Suprapubic skin (tissue), 4 donors: ENCODE measurements around the gene SIN3A.

Experiments used
- CTCF ChIP-seq, 2 donors: fragments of 200-600 bp in 1 of 2; fragments of 450-650 bp in 1 of 2; sonication (generic) in 1 of 2; IDR thresholded peaks; one replicate each; pipeline ENCODE4 v1.5.1; 2016 to 2019; ENCODE audit warnings: antibody characterized with exemption in 2 of 2, mild to moderate bottlenecking in 1 of 2, moderate library complexity in 1 of 2
- POLR2A ChIP-seq, 2 donors: fragments of 450-650 bp; IDR thresholded peaks; one replicate each; pipeline ENCODE4 v1.6.1; 2017; ENCODE audit warnings: antibody characterized with exemption in 2 of 2, mild to moderate bottlenecking in 2 of 2, moderate library complexity in 2 of 2
- POLR2AphosphoS5 ChIP-seq, 3 donors: sonication (generic); formaldehyde crosslinking; IDR thresholded peaks; one replicate each; pipeline ENCODE4 v1.6.1; 2017; ENCODE audit warnings: antibody characterized with exemption in 3 of 3

DNA sequence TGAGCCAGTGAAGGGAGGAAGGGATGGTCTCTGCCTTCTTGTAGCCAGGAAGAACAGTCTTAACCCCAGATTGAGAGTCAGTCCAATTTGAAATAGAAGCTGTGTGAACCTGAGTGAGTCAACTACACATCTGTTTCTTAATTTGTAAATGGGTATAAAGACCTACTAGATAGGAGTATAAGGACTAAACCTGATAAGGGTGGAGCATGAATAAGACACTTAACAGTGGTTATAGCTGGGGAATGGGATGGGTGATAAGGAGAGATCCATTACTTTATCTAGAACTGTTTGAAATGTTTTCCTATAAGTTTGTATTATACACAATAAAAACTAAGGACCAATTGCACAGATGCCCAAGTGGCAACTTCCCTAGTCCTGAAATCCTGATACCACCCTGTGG lies 84.5 kb downstream of the SIN3A start:
- TF ChIP-seq POLR2A (IDR thresholded peaks at IDR 0.05) (no peak), CTCF (IDR thresholded peaks at IDR 0.05) (no peak), POLR2AphosphoS5 (IDR thresholded peaks at IDR 0.05) (no peak)
